ENCODE results near the gene NRIP2.
"Not testable (repeated sequence)": the region's sequence is repeated elsewhere in the genome, so short reads cannot be mapped to it uniquely, and the experiment has no call there.

The NRIP2 gene, protein sequence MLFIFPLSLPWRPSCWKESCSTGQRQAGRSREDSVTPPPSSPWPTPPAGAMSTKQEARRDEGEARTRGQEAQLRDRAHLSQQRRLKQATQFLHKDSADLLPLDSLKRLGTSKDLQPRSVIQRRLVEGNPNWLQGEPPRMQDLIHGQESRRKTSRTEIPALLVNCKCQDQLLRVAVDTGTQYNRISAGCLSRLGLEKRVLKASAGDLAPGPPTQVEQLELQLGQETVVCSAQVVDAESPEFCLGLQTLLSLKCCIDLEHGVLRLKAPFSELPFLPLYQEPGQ

DNA sequence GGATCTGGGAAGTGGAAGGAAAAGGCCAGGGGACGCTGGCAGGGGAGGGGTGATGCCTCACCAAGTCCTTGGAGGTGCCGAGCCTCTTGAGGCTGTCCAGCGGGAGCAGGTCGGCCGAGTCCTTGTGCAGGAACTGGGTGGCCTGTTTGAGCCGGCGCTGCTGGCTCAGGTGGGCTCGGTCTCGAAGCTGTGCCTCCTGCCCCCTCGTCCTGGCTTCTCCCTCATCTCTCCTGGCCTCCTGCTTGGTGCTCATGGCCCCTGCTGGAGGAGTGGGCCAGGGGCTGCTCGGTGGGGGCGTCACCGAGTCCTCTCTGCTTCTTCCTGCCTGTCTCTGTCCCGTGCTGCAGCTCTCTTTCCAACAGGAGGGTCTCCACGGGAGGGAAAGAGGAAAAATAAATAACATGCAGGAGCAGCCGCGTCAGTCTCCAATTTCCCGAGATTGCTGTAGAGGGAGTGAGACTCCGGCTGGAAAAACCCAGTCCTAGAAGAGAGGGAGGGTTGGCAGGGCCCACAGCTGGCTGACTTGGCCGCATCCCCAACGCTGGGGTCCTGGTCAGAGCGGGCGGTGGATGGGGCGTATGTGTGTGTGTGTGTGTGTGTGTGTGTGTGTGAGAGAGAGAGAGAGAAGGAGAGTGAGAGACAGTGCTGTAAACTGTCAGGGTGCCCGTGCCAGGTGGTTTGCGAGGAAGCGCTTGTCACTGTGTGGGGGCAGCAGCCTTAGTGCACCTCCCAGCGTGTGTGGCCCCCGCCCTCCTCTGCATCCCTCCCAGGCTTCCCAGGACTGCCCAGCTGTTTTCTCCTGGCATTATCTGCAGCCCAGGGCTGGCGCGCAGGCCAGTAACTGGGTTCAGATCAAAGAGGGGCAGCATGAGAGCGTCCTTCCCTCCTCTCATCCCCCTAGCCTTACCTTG lies at the start of gene NRIP2:
NRIP2 (minus strand) TSS at position 455 of the 911 bp plus-strand sequence; CDS start at position 403, 52 bp downstream.
- DNase-seq = peak in 1 of 2 experiments; percentile 56

DNA sequence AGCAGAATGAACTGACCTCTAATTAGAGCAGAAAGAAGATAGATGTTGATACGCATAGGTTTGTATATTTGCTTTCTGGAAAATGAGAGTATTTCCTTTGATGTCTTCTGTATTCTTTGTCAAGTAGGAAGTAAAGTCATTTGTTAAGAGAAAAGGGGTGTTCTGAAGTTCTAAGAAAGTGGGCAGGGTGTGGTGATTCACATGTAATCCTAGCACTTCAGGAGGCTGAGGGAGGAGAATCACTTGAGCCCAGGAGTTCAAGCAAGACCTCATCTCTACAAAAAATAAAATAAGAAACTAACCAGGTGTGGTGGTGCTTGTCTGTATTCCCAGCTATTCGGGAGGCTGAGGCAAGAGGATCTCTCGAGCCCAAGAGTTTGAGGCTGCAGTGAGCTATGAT lies 45.0 kb upstream of the NRIP2 start:
- DNase-seq = no peak

DNA sequence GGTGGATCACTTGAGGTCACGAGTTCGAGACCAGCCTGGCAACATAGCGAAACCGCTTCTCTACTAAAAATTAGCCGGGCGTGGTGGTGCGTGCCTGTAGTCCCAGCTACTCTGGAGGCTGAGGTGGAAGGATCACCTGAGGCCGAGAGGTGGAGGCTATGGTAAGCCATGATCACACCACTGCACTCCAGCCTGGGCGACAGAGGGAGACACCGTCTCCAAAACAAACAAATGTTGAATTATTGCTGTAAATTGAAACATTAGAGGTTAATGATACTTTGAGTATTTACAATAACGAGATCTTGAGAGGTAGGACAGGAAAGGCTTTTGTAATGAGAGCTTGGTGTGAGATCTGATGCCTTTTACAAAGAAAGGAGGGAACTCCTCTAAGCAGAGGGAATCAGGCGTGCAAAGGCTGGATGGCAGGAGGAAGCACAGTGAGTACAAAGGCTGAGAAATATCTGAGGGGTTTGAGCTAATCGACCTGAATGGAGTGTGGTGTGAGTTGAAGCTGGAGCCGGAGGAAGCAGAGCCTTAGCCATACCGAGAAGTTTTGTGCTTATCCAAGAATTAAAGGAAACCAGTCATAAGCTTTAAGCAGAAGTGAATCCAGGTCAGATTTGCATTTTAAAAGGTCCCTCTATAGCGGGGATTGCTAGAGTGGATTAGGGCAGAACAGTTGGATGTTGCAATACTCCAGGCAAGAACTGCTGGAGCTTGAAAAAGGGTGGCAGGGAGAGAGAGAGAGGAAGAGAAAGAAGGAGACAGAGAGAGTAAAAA lies 43.3 kb upstream of the NRIP2 start:
- no peak for DNase-seq

DNA sequence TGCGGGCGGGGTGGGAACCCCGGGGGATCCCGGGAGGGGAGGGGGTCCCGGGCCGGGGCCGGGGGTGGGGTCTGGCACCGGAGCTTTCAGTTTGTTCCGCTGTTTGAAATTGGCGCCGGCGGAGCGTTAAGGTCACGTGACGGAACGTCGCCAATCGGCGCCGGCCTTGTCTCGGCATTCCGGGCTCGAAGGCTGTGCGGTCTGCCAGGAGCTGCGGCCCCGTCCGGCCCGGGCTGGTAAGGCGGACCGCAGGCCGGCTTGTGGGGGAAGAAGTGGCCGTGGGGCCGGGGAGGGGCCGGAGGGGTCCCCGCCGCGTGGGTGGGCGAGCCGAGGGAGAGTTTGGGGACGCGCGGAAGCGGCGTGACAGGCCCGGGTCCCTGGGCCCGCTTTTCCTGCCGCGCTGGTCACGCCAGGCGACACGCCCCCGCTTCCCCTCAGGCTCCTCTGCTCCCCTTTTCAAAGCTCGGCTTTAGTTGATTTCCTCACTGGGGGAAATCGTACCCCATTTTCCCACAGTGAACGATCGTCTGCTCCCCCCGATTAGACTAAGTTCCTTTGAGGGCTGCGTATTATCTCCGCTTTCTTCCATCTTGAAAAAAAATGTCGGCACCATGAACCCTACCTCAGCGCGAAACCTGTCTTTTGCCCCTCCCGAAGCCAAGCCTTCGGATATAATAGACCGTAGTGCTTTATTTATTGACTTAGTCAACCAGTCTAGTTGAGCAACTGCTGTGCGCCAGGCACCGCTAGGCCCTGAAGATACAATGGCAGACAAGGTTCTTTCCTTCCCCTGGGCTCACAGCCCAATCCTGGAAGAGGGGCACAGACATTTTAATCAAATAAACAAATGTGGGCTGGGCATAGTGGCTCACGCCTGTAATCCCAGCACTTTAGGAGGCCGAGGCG lies 42.5 kb upstream of the NRIP2 start, which contains the start of the genes FOXM1 and RHNO1:
FOXM1 (minus strand) TSS at position 128 of the 906 bp plus-strand sequence. CDS start 2,696 bp downstream, outside the sequence.
RHNO1 (plus strand) TSS at position 177 of the 906 bp plus-strand sequence. CDS start 8,144 bp downstream, outside the sequence.
- DNase-seq = peak; percentile 87 to 93

DNA sequence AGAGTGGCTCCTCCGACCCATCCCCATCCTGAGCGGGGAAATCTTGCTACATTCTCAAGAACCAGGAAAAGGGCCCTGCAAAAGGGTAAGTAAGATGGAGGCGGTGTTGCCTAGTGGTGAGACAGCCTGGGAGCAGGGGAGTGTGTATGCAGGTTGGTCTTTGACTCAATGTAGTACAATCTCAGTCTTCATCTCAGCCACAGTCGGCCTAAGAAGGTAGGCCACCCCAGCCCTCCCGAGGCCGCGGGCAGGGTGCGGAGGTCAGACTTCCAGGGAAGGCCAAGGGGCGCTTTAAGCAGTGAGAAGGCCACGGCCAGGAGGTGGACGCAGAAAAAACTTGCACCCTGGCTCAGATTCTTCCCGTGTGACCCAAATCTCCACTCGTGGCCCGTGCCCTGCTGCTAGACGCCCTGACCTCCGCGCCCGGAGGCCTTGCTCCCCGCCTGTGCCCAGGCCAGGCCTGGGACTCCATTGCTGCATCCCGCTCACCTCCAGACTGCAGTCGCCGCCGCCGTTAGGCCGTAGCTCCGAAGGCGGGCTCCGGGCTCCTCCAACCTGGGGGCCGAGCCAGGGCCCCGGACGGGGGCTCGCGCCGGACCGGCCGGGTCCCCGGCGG lies 41.7 kb upstream of the NRIP2 start:
- no peak for DNase-seq

DNA sequence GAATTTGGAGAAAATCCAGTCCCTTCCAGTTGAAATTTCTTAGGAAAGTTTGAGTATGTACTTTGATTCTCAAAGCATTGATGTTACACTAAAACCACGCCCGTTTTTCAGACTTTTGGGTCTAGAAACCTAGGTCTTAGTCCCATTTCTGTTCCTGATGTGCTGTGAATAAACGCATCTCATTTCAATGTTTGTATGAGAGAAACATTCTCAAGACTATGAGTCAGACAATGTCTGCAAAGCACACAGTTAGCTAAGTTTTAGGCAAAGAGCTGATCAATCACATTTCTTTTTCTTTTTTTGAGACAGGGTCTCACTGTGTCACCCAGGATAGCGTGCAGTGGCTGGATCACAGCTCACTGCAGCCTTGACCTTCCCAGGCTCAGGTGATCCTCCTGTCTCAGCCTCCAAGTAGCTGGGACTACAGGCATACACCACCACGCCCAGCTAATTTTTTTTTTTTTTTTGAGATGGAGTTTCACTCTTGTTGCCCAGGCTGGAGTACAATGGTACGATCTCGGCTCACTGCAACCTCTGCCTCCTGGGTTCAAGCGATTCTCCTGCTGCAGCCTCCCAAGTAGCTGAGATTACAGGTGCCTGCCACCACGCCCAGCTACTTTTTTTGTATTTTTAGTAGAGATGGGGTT lies 34.3 kb upstream of the NRIP2 start:
- not testable (repeated sequence) for DNase-seq

DNA sequence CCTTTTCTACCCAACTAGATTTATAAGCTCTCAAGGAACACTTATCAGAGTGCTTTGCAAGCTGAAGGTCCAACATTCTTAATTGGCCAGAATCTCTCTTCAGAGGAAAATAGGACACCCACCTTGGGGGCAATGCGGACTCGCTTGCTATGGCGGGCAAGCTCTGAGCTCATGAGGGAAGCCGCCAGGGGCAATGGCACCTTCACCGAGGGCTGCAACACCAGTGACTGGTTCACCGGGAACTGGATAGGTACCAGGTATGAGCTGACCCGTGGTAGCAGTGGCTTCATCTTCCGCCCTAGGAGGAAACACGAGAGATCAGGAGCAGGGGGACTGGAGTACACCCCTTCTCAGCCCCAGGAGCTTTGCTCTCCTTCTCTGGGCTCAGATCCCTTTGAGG lies 29.4 kb upstream of the NRIP2 start:
- no peak for DNase-seq

DNA sequence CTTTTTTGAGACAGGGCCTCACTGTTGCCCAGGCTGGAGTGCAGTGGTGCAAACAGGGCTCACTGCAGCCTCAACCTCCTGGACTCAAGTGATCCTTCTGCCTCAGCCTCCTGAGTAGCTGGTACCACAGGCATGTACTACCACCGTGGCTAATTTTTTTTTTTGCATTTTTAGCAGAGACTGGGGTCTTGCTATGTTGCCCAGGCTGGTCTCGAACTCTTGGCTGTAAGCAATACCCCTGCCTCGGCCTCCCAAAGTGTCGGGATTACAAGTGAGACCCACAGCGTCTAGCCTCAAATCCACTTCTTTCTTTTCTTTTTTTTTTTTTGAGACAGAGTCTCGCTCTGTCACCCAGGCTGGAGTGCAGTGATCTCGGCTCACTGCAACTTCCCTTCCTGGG lies 28.6 kb upstream of the NRIP2 start:
- not testable (repeated sequence) for DNase-seq

DNA sequence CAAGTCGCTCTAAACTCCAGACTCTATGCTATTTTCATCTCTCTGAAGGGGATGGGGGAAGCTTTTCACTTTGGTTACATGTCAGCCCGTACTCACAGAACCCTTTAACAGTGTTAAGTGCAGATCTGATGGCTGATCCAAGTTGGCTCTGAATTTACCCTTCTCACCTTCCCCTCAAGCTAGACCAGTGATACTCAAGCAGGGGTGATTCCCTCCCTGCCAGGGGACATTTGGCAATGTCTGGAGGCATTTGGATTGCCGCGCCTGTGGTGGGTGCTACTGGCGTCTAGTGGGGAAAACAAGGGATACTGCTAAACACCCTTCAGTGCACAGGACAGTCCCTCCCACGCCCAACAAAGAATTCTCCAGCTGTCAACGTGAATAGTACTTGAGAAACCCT lies 28.0 kb upstream of the NRIP2 start:
- DNase-seq = no peak

DNA sequence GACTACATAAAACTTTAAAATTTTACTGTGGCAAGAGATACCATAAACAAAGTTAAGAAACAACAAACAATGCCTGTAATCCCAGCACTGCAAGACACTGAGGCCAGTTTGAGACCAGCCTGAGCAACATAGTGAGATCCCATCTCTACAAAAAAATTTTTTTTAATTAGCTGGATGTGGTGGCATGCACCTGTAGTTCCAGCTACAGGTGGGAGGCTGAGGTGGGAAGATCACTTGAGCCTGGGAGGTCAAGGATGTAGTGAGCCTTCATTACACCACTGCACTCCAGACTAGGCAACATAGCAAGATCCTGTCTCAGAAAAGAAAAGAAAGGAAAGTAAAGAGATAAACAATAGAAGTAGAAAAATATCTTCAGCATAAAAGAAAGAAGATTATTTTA lies 25.3 kb upstream of the NRIP2 start:
- DNase-seq = no peak

DNA sequence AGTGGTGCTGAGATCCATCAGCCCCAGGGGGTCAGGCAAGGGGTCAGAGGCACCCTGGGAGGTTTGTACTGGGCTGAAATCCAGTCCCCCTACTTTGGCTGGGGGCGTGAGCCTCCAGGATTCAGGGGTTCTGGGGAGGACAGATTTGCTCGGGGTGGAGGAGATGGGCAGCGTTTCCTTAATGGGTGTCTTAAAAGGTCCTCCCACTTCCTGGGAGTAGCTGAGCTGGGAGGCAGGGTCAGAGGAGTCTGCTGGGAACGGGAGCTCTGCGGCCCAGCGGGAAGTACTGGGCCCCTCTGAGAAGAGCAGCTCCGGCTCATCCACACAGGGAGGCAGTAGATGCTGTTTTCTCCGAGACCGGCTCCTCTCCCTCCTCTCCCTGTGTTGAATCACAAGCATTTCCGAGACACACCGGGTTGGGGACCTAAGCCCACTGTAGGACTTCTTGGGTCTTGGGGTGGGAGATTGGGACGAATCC lies 24.1 kb upstream of the NRIP2 start:
- no peak for DNase-seq

DNA sequence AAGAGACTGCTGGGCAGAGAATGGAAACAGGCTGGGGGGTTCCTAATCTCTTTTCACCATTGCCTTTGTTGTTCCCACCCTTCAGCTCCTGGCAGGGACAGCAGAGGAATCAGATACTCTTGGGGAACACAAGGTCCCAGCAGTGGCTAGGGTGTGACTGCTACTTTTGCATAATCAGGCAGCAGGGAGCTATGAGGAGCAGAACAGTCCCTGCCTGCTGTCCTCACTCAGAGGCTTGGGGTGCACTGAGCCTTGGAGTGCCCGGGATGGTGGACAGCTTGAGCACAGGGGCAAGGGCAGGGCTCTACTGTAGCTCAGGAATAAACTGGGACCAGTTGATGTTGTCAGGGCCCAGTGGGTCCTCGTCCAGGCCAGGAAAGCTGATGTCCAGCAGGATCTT lies 23.5 kb upstream of the NRIP2 start:
- DNase-seq = no peak

DNA sequence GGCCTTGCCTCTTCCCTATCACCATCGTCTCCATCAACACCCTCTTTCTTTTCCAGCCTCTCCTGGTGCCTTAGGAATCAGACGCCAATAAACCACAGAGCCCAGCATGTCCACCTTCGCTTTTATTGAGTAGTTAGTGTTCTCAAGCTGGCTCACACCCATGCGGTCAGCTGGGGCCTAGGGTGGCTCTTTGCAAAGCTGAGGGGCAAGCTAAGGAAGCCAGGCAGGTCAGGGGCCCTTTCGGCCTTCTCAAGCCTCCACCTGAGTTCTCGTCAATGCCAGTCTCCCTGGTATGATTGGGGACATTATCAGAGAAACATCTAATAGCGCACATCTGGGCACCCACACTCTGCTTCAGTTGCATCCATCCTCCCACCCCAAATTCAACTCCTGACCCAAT lies 22.7 kb upstream of the NRIP2 start:
- DNase-seq = no peak

DNA sequence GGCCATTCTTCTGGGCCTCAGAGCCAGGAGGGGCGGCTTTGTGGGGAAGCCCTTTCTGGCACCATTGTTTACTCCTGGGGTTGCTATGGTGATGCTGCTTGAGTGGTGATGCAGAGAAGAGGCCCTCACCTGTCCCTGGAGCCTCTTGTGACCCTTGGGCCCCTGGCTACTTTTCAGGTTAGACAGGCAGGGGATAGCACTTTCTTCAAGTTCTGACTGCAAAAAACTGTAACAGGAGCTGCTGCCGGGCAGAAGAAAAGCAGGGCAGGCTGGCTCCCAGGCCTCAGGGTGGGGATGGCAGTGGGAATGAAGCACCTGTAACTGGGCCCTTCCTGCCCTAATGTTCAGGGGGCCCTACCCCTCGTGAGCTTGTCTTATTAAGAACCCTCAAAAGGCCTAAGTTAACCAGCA lies 22.2 kb upstream of the NRIP2 start, which contains the start of gene TEX52:
TEX52 (minus strand) TSS at position 19 of the 411 bp plus-strand sequence; CDS start at position 6, 13 bp downstream.
- no peak for DNase-seq

DNA sequence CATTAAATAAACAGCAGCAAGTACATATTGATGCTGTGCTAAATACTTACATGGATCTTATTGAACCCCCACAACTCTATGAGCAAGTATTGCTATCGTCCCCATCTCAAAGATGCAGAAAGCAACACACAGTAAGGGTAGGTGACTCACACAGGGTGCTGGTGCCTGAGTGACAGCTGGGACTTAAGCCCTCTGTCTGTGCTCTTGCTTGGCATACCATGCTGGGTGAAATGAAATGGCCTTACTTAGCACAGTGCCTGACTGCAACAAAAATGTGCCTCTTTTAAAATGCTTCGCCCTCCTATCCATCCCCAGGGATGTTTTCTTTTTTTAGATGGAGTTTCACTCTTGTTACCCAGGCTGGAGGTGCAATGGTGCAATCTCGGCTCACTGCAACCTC lies 21.2 kb upstream of the NRIP2 start:
- no peak for DNase-seq

DNA sequence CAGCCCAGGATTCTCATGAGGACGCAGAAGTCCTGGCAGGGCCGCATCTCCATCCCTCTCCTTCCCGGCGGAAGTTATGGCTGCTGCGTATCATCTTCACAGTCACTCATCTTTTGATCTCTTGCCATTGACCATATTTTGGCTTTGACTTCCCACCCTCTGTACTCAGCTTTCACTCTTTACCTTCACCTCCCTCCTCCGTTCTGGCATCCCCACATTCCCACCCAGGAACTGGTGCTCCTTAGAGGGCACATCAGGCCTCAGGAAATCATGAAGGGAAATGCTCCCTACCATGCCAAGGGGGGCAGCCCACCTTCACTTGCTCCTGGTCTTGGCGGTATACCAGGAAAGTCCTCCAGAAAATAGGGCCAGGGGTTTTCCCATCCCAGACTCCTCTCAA lies 20.7 kb upstream of the NRIP2 start:
- no peak for DNase-seq

DNA sequence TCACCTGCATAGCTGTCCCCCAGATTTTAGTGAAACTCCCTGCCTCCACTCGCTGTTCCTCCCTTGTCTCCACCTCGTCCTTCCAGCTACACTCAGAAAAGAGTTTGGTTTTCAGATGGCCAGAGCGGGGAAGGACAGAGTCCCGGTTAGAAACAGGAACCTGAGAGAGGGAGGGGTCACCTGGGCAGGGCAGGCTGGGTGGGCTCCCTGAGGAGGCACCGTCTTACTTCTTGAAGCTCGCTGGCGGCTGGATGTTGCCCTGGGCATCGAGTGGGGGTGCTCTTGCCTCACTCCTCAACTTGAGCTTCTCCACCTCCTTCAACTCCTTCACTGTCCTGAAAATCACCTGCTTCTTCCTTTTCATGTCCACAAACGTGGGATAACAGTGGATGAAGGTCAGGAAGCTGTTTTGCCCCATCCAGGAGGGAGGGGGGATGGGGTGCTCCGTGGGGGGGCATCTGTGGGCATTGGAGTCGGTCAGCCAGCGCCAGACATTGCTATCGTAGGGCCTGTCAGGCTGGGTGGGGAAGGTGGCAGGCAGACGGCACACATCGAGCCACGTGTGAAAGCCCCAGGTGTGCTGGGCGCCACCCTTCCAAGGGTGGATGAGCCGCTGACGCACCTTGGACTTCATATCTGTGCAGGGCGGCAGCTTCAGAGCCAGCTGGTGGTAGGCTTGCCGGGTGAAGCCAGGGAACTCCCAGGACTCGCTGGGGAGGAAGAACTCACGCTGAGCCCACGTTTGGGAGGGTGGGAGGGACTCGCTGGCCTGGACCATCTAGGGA lies 20.0 kb upstream of the NRIP2 start:
- DNase-seq = no peak

DNA sequence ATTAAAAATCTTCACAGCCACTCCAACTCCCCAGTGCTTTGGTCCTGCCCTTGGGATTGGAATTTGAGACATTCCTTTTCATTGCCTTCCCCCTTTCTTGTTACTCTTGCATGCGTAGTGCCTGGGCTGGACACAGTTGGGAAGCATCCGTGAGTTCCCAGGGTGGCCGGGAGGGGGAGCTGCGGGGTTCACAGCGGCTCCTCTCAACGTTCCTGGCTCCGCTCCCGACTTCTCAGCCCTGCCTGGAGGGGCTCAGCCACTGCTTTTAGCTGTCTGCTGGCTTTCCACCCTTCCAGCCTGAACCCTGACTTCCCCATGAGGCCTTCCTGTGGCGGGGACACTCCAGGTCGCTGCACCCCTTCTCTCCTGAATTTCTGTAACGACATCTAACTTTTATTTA lies 18.8 kb upstream of the NRIP2 start:
- peak; percentile 29 to 81 for DNase-seq

DNA sequence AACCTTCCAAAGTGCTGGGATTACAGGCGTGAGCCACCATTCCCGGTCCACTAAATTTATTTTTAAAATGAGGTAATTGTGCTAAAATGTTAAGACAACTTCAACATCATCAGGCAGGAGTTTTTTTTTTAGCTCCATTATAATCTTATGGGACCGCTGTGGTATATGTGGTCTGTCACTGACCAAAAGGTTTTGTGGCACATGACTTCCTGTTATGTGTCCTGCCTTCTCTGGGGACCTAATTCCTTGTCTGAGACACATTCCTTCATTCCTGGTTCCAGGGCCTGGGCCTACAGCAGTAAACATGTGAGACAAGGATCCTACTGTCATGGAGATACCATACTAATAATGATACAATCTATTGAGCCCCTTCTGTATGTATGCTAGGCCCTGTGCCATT lies 17.1 kb upstream of the NRIP2 start:
- no peak for DNase-seq

DNA sequence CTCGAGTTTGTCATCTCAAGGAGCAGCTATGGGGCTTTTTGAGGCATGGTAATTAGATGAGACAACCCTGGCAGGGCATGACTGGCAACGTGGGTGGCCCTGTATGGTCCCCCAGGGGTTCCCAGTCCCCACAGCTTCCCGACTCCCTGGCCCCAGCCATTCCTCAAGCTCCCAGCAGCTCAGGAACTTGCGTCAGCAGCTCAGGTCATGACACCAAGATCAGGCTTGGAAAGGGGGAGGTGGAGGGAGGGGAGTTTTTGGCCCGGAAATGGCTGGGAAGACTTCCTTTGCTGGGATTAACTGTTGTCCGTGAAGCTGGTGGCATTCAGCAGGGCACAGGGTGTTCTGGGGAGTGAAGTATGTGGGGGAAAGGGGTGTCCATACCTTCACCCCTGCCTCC lies 10.4 kb upstream of the NRIP2 start:
- DNase-seq = no peak
